HG02610 (cell line): ENCODE data around the gene UTS2R.
"Not testable (repeated sequence)": the region's sequence is repeated elsewhere in the genome, so short reads cannot be mapped to it uniquely, and the experiment has no call there.

Source experiments
- ATAC-seq: cut with Tn5 transposase; IDR thresholded peaks from one replicate; pipeline ENCODE4 v1.9.1; 2021; ENCODE audit warnings: mild to moderate bottlenecking, moderate library complexity; ENCODE audit not compliant: unreplicated experiment

Gene UTS2R

GRCh38 chr17:82373731-82374625 is 2.4 kb downstream of the UTS2R start:
- no peak for ATAC-seq

GRCh38 chr17:82374626-82375331 is 3.2 kb downstream of the UTS2R start:
- ATAC-seq = no peak

DNA sequence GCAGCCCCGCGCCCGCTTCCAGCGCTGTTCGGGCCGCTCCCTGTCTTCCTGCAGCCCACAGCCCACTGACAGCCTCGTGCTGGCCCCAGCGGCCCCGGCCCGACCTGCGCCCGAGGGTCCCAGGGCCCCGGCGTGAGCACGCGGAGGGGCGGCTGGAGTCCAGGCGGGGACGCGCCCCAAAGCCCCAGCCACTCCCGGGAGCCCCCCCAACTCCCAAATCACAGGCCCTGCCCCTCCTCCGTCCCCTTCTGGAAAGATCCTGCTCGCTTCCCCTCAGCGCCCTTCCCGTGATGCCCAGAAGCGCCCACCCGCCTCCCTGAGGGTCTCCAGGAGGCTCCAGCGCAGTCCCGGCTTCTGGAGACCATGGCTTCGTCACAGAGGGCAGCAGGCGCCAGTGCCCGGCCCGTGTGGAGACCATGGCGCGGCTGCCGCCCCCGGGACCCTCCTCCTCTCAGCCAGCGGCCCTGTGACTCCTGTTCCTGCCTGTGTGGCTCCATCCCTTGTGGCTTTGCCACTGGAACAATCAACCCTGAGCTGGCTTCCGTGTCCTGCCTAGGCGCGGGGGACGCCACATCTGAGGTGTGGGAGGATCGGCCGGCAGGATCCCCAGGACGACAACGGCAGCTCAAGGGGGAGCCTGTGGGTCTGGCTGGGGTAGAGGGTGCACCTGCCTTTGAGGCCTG is 3.9 kb downstream of the UTS2R start:
- no peak for ATAC-seq

- ATAC-seq = no peak
These were observed 4.6 kb downstream of the UTS2R start for GRCh38 chr17:82376042-82376730.

DNA sequence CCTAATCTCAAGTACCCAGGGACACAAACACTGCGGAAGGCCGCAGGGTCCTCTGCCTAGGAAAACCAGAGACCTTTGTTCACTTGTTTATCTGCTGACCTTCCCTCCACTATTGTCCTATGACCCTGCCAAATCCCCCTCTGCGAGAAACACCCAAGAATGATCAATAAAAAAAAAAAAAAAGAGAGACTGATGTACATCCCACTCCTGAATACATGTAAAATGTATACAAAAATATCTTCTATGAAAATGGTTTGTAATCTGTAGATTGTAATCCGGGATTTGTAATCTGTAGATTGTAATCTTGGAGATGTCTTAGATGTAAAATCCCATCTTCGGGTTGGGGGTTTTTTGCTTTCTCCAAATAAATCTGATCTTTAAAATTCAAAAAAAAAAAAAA is 5.7 kb downstream of the UTS2R start:
- ATAC-seq = not testable (repeated sequence)

GRCh38 chr17:82377924-82378740 is 6.6 kb downstream of the UTS2R start:
- no peak for ATAC-seq

- ATAC-seq = no peak
These were observed 7.1 kb downstream of the UTS2R start for GRCh38 chr17:82378741-82379021.

- ATAC-seq = no peak
These were observed 9.5 kb downstream of the UTS2R start for GRCh38 chr17:82380860-82381702.

DNA sequence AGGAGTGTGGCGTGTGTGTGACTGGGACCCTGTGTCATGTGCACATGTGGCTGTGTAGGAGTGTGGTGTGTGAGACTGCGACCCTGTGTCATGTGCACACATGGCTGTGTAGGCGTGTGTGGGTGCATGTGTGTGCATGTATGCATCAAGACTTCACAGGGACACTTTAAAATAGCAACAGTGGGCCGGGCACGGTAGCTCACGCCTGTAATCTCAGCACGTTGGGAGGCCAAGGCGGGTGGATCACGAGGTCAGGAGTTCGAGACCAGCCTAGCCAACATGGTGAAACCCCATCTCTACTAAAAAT is 10.1 kb downstream of the UTS2R start:
- not testable (repeated sequence) for ATAC-seq

- ATAC-seq = not testable (repeated sequence)
These were observed 10.8 kb downstream of the UTS2R start for GRCh38 chr17:82382220-82382932.

GRCh38 chr17:82382933-82383255 is 11.3 kb downstream of the UTS2R start:
- ATAC-seq = no peak

DNA sequence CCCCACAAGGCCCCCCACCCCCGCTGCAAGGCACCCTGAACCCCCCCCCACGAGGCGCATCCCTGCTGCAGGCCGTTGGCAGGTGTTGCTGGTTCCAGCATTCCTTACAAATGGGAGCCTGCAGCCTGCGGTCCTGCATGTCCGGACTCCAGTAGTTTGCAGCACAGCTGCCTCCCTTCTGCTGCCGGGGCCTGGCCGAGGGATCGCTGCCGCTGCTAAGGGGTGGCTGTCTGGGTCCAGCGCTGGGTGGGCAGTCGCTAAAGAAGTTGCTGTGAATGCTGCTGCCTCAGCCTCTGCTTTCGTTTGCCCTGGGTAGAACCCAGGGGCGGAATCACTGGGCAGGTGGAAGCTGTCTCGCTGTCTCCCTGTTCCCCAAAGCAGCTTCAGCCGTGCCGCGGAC is 11.8 kb downstream of the UTS2R start:
- no peak for ATAC-seq

DNA sequence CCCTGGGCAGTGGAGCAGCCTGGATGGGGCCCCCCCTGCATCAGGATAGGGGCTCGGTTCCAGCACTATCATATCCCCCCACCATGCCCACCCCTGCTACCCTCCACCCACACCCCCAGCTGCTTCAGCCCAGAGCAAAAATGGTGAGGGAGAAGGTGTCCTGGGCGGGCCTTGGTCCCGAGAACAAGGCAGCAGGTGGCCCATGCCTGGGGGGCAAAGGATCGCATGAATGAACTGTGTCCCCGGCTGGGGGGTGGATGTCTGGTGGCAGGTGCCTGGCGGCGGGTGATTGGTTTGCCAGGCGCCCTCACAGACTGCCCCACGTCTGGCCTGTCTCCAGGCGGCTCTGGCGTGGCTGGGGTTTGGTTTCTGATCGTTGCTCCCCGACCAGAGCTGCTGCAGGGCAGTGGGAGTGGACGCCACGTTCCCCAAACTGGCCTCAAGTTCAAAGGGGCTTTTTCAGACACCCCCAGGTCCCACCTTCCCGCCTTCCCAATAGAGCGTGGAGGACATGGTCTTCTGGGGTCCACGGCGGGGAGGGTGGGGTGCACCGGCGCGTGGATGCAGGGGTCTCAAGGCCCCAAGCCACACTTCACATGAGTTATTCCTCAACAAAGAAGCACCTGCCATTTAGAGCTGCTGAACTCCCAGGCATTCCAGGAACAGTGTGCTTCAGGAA is 12.6 kb downstream of the UTS2R start:
- ATAC-seq = no peak

GRCh38 chr17:82384730-82385481 is 13.3 kb downstream of the UTS2R start:
- no peak for ATAC-seq

GRCh38 chr17:82385559-82386254 is 14.1 kb downstream of the UTS2R start:
- ATAC-seq = no peak

- ATAC-seq = no peak
These were observed 14.8 kb downstream of the UTS2R start for GRCh38 chr17:82386255-82386831.
